Measurements from ENCODE around the gene SCUBE3.

DNA sequence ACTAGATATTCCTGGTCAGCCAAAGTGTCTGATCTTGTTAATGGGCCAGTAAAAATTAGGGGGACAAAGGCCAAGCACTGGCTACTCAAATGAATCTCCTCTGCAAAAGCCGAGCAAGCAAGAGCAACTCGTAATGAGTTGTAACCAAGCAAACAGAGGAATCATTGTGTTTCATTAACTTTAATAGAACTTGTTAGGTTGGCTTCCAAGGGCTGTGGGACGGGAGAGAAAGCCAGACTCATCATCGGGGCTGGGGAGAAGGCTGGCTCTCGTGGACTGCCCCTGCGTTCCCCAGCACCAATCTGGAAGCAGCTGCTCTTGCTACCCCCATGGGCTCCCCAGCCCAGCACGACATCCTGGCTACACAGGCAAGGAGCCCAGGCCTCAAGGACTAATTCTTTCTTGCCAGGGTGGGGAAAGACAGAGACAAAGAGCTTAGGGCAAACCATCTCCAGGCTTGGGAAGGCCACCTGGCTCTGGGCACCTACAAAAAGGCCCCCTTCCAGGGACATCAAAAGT lies 10.5 kb upstream of the SCUBE3 start:
- TF ChIP-seq, protein P1, sequence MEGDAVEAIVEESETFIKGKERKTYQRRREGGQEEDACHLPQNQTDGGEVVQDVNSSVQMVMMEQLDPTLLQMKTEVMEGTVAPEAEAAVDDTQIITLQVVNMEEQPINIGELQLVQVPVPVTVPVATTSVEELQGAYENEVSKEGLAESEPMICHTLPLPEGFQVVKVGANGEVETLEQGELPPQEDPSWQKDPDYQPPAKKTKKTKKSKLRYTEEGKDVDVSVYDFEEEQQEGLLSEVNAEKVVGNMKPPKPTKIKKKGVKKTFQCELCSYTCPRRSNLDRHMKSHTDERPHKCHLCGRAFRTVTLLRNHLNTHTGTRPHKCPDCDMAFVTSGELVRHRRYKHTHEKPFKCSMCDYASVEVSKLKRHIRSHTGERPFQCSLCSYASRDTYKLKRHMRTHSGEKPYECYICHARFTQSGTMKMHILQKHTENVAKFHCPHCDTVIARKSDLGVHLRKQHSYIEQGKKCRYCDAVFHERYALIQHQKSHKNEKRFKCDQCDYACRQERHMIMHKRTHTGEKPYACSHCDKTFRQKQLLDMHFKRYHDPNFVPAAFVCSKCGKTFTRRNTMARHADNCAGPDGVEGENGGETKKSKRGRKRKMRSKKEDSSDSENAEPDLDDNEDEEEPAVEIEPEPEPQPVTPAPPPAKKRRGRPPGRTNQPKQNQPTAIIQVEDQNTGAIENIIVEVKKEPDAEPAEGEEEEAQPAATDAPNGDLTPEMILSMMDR (IDR thresholded peaks at IDR 0.05; ENCODE audit: control extremely low read depth in 1 of 3, insufficient read depth in 1 of 3, low read depth in 1 of 3, low read length in 3 of 3), result no peak
- TF ChIP-seq EZH2 (IDR thresholded peaks at IDR 0.05; ENCODE audit: low read depth, low read length, severe bottlenecking) (no peak), ZNF274 (IDR thresholded peaks at IDR 0.05; ENCODE audit: borderline replicate concordance, extremely low read depth, low read length) (no peak), SIN3A (conservative IDR thresholded peaks at IDR 0.05 in 1 of 2, IDR thresholded peaks at IDR 0.05 in 1 of 2; ENCODE audit: low read depth in 1 of 2, low read length in 2 of 2) (no peak), BRCA1 (IDR thresholded peaks at IDR 0.05; ENCODE audit: low read depth, low read length) (no peak), EP300 (IDR thresholded peaks at IDR 0.05; ENCODE audit: borderline replicate concordance in 1 of 2, low read depth in 2 of 2, low read length in 2 of 2) (no peak), TCF12 (IDR thresholded peaks at IDR 0.05; ENCODE audit: low read depth, low read length) (no peak), TBP (IDR thresholded peaks at IDR 0.05; ENCODE audit: low read depth, low read length) (no peak), POLR2A (IDR thresholded peaks at IDR 0.05; ENCODE audit: control extremely low read depth in 1 of 2, low read depth in 2 of 2, low read length in 2 of 2) (no peak), CHD2 (IDR thresholded peaks at IDR 0.05; ENCODE audit: low read length) (no peak)

All from H1 (cell line).